Vagina (tissue), 2 donors: ENCODE data around the gene ZBTB47. TPM values are rescaled to one million over a fixed set of nuclear protein-coding genes. Genes with fewer than 3 reads are reported as not detected.
A peak's percentile ranks its signal among the peaks of the same experiment; 100 is the strongest.

ENCODE experiments used
- DNase-seq, 2 donors: peaks; one replicate each; pipeline ENCODE4 v3.0.0-alpha.2; 2017; ENCODE audit errors: extremely low spot score in 2 of 2
- H3K27ac ChIP-seq: fragments of 200-600 bp; sonication (generic); one replicate; pipeline ENCODE4 v1.5.1; 2019
- H3K27me3 ChIP-seq: fragments of 200-600 bp; sonication (generic); one replicate; pipeline ENCODE4 v1.5.1; 2019
- H3K36me3 ChIP-seq, 2 donors: fragments of 200-600 bp; sonication (generic); one replicate each; pipeline ENCODE4 v1.5.1; 2017 to 2019
- H3K4me1 ChIP-seq: fragments of 200-600 bp; sonication (generic); one replicate; pipeline ENCODE4 v1.5.1; 2019
- H3K4me3 ChIP-seq, 2 donors: fragments of 200-600 bp; sonication (generic); 1 replicate in 1 of 2; 2 replicates in 1 of 2; pipeline ENCODE4 v1.5.1; 2016 to 2019
- H3K9me3 ChIP-seq: fragments of 200-600 bp; sonication (generic); one replicate; pipeline ENCODE4 v1.5.1; 2019
- POLR2A ChIP-seq, 2 donors: fragments of 450-650 bp; IDR thresholded peaks; one replicate each; pipeline ENCODE4 v1.6.1; 2017; ENCODE audit warnings: antibody characterized with exemption in 2 of 2, mild to moderate bottlenecking in 2 of 2, moderate library complexity in 2 of 2
- POLR2AphosphoS5 ChIP-seq, 2 donors: sonication (generic); formaldehyde crosslinking; IDR thresholded peaks; one replicate each; pipeline ENCODE4 v1.9.0; 2017; ENCODE audit warnings: antibody characterized with exemption in 2 of 2, mild to moderate bottlenecking in 2 of 2, low read depth in 1 of 2; ENCODE audit not compliant: insufficient read depth in 1 of 2
- intact Hi-C: fragments of 100-400 bp; cut with DNase I; formaldehyde crosslinking; loops from one replicate; pipeline ENCODE4 v1.15.1; 2023
- total RNA-seq: library from RNA; depleted of rRNA; stranded (reverse); fragments of >200 nt; gene quantifications from one replicate; pipeline ENCODE4 v1.2.3, GENCODE V29; 2016
- TF ChIP-seq, protein P1 (sequence below), 3 experiments: fragments of 450-650 bp in 2 of 3; fragments of 200-600 bp in 1 of 3; sonication (generic) in 1 of 3; IDR thresholded peaks; one replicate each; pipeline ENCODE4 v1.5.1; 2017 to 2019; ENCODE audit warnings: antibody characterized with exemption in 3 of 3, mild to moderate bottlenecking in 2 of 3, moderate library complexity in 2 of 3

The ZBTB47 gene
- total RNA-seq, 1 donor from 2014 or later = 47.9 TPM

DNA sequence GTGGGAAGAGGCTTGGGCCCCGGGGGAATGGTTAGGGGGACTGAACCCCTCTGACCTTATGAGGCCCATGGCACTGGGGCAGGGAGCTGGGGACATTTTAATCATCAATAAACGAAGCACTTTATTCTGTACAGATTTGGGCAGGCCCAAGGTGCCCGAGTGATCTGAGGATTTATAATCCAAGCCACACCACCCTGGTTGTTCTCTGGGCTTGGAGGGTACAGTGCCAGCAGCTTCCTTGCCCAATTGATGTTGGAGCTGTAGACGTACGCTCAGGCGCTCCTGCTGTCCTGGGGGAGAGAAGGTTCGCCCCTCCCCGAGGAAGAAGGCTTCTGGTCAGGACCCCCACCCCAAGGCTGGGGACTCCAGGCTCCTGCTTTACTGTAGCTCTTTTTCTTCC, 12.5 kb downstream of the ZBTB47 start:
- Histone ChIP-seq H3K27me3 (no peaks in the 10 kb centered on the region), H3K9me3 (no peaks in the 10 kb centered on the region), H3K4me3 (no peak overlapping the region), H3K36me3 (no peaks in the 10 kb centered on the region), H3K4me1 (peaks cover 36% of the 10 kb centered on the region), H3K27ac (peak overlapping the region; percentile 49)
- intact Hi-C loops = no loop called here
- peak in 1 of 2 donors; percentile 67 for DNase-seq
- TF ChIP-seq, protein P1, sequence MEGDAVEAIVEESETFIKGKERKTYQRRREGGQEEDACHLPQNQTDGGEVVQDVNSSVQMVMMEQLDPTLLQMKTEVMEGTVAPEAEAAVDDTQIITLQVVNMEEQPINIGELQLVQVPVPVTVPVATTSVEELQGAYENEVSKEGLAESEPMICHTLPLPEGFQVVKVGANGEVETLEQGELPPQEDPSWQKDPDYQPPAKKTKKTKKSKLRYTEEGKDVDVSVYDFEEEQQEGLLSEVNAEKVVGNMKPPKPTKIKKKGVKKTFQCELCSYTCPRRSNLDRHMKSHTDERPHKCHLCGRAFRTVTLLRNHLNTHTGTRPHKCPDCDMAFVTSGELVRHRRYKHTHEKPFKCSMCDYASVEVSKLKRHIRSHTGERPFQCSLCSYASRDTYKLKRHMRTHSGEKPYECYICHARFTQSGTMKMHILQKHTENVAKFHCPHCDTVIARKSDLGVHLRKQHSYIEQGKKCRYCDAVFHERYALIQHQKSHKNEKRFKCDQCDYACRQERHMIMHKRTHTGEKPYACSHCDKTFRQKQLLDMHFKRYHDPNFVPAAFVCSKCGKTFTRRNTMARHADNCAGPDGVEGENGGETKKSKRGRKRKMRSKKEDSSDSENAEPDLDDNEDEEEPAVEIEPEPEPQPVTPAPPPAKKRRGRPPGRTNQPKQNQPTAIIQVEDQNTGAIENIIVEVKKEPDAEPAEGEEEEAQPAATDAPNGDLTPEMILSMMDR (IDR thresholded peaks at IDR 0.05) = no peak
- no peak for TF ChIP-seq POLR2AphosphoS5 (IDR thresholded peaks at IDR 0.05; ENCODE audit: insufficient read depth in 1 of 2, low read depth in 1 of 2)
- TF ChIP-seq POLR2A (IDR thresholded peaks at IDR 0.05) = no peak

DNA sequence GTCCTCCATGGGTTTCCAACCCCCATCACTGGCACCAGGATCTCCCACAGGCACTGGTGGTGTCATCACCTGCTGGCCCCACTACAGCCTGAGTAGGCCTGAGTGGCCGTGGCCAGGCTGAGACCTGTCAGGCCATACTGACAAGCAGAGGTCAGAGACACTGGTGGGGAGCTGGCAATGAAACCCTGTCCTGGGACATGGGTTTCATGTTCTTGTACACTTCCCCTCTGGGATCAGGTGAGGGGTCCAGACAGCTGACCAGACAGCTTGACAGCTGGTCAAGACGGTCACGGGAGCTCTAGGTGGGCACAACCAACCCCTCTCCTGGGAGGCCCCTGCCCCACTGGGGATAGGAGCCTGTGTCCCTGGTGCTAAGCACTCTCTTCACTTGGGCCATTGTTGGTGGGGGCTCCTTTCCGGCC, 13.1 kb downstream of the ZBTB47 start:
- TF ChIP-seq, protein P1 (IDR thresholded peaks at IDR 0.05) = no peak
- TF ChIP-seq POLR2AphosphoS5 (IDR thresholded peaks at IDR 0.05; ENCODE audit: insufficient read depth in 1 of 2, low read depth in 1 of 2) (no peak), POLR2A (IDR thresholded peaks at IDR 0.05) (no peak)
- Histone ChIP-seq H3K9me3 (no peaks in the 10 kb centered on the region), H3K4me3 (no peak overlapping the region), H3K4me1 (peaks cover 36% of the 10 kb centered on the region), H3K36me3 (no peaks in the 10 kb centered on the region), H3K27me3 (no peaks in the 10 kb centered on the region), H3K27ac (peak overlapping the region; percentile 49)
- intact Hi-C loops = no loop called here
- DNase-seq = peak in 1 of 2 donors; percentile 85

DNA sequence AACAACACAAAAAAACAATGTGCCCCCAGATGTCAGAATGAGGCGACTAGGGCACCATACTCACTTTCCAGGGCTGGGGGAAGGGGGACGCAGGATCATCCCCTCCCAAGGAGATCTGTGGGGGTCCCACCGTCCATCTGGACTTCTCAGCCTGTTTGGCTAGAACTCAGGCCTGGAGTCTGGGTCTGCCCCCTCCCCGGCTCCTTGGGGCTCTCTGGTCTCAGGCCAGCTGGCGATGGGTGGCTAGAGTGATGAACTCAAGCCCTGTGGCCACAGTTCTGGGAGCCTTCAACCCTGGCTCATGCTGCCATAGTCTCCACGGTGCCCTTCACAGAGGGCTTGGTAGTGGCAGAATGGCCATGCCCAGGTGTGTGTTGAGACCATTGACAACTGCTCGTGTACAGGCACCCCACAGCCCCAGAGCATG, 13.6 kb downstream of the ZBTB47 start:
- H3K4me3 ChIP-seq = no peak overlapping the region
- H3K4me1 ChIP-seq = peaks cover 36% of the 10 kb centered on the region
- H3K36me3 ChIP-seq = no peaks in the 10 kb centered on the region
- TF ChIP-seq, protein P1 (IDR thresholded peaks at IDR 0.05) = no peak
- TF ChIP-seq POLR2A (IDR thresholded peaks at IDR 0.05) = no peak
- no peak for TF ChIP-seq POLR2AphosphoS5 (IDR thresholded peaks at IDR 0.05; ENCODE audit: insufficient read depth in 1 of 2, low read depth in 1 of 2)
- peak overlapping the region; percentile 26 for H3K27ac ChIP-seq
- DNase-seq = no peak
- intact Hi-C loops = no loop called here
- no peaks in the 10 kb centered on the region for H3K9me3 ChIP-seq
- no peaks in the 10 kb centered on the region for H3K27me3 ChIP-seq

DNA sequence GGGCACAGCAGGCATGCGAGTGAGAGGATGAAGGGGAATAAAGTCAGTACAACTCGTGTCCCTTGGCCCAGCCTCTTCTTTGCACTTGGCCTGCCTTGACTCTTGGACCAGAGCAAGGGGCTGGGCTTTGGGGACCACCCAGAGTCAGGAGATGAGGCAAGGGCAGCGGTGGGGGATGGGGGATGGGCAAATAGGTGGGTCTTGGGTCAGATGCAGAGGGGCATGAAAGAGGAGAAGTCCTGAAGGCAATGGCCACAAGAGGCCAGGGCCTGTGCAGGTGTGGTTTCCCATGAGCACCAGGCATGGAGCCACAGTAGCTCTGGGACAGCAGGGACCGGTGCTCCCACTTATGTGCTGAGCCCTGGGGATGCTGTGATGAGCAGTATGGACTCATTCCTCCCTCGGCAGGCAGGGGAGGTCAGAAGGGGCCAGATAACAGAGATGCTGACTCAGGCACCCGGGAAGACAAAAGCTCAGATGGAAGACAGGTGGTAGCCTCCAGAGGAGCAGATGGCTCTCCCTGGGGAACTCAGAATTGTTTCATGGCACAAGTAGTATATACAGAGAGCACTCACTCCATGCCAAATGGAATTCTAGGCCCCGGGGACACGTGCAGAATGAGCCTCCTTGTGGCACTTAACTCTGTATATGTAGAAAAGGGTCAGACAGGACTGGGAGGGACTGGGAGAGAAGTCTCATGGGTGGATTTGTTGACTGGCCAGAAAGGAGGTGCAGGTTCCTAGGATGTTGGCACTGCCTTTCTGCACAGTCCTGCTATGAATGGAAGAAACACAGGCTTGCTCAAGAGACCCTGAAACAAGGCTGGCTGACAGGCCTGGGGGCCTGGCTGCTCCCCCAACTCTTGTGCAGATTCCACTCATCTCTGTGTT, 14.3 kb downstream of the ZBTB47 start:
- H3K36me3 ChIP-seq = no peaks in the 10 kb centered on the region
- peak in 1 of 2 donors; percentile 85 for DNase-seq

More for the DNA sequence above, 14.3 kb downstream of the ZBTB47 start:
- TF ChIP-seq, protein P1 (IDR thresholded peaks at IDR 0.05) = no peak
- TF ChIP-seq POLR2AphosphoS5 (IDR thresholded peaks at IDR 0.05; ENCODE audit: insufficient read depth in 1 of 2, low read depth in 1 of 2) = no peak
- TF ChIP-seq POLR2A (IDR thresholded peaks at IDR 0.05) = no peak
- Histone ChIP-seq H3K4me3 (no peak overlapping the region), H3K4me1 (peaks cover 36% of the 10 kb centered on the region), H3K27ac (peak overlapping the region; percentile 26), H3K27me3 (no peaks in the 10 kb centered on the region), H3K9me3 (no peaks in the 10 kb centered on the region)
- intact Hi-C loops = no loop called here
